Neutrophil (primary cell): ENCODE results near the gene ORMDL3.

Source experiments
- H3K27ac ChIP-seq: fragments of 200-600 bp; sonication (generic); 2 replicates; pipeline ENCODE4 v1.5.1; 2016; ENCODE audit warnings: mild to moderate bottlenecking, moderate library complexity
- H3K27me3 ChIP-seq: fragments of 200-600 bp; sonication (generic); 2 replicates; pipeline ENCODE4 v1.6.0; 2016; ENCODE audit warnings: mild to moderate bottlenecking
- H3K36me3 ChIP-seq: fragments of 200-600 bp; sonication (generic); 2 replicates; pipeline ENCODE4 v1.5.1; 2017
- H3K4me1 ChIP-seq, 2 experiments: fragments of 200-600 bp in 1 of 2; sonication (generic) in 1 of 2; 1 replicate in 1 of 2; 2 replicates in 1 of 2; pipeline versions ENCODE4 v1.5.1 to v1.6.1; 2013 to 2016; ENCODE audit warnings: low read depth in 1 of 2, low read length in 1 of 2, mild to moderate bottlenecking in 1 of 2, moderate library complexity in 1 of 2; ENCODE audit not compliant: control insufficient read depth in 1 of 2, insufficient read depth in 1 of 2
- H3K4me3 ChIP-seq, 2 experiments: fragments of 200-600 bp in 1 of 2; sonication (generic) in 1 of 2; 1 replicate in 1 of 2; 2 replicates in 1 of 2; pipeline ENCODE4 v1.5.1; 2013 to 2016; ENCODE audit warnings: low read depth in 1 of 2, low read length in 1 of 2, mild to moderate bottlenecking in 1 of 2, moderate library complexity in 1 of 2
- H3K9me3 ChIP-seq: fragments of 200-600 bp; sonication (generic); 2 replicates; pipeline ENCODE4 v1.5.1; 2016
- CTCF ChIP-seq: fragments of 200-600 bp; sonication (generic); IDR thresholded peaks from 2 replicates; pipeline ENCODE4 v1.5.1; 2016; ENCODE audit warnings: antibody characterized with exemption

Gene ORMDL3

GRCh38 chr17:39926588-39927100 lies 757 bp downstream of the ORMDL3 start:
- H3K4me1 ChIP-seq: peaks cover 43 to 45% of the 10 kb centered on the region in 2 experiments

GRCh38 chr17:39926135-39926587 lies 1.2 kb downstream of the ORMDL3 start:
- Histone ChIP-seq H3K27me3 (no peaks in the 10 kb centered on the region), H3K27ac (no peak overlapping the region), H3K9me3 (no peaks in the 10 kb centered on the region), H3K4me3 (peak overlapping the region; percentile 60 to 99), H3K4me1 (peaks cover 45 to 47% of the 10 kb centered on the region in 2 experiments), H3K36me3 (peaks cover 32% of the 10 kb centered on the region)
- TF ChIP-seq CTCF: no peak

More at GRCh38 chr17:39926588-39927100, 757 bp downstream of the ORMDL3 start:
- peaks cover 28% of the 10 kb centered on the region for H3K36me3 ChIP-seq
- H3K4me3 ChIP-seq: peak overlapping the region; percentile 60 to 99
- peak overlapping the region; percentile 78 for H3K27ac ChIP-seq
- no peaks in the 10 kb centered on the region for H3K9me3 ChIP-seq
- no peak for TF ChIP-seq CTCF
- H3K27me3 ChIP-seq: no peaks in the 10 kb centered on the region

GRCh38 chr17:39925282-39926134 lies 1.9 kb downstream of the ORMDL3 start:
- peaks cover 45 to 49% of the 10 kb centered on the region in 2 experiments for H3K4me1 ChIP-seq
- H3K36me3 ChIP-seq: peaks cover 37% of the 10 kb centered on the region
- H3K27ac ChIP-seq: no peak overlapping the region
- TF ChIP-seq CTCF: no peak
- H3K9me3 ChIP-seq: no peaks in the 10 kb centered on the region
- H3K27me3 ChIP-seq: no peaks in the 10 kb centered on the region
- no peak overlapping the region for H3K4me3 ChIP-seq

- no peaks in the 10 kb centered on the region for H3K9me3 ChIP-seq
- H3K4me1 ChIP-seq: peaks cover 45 to 49% of the 10 kb centered on the region in 2 experiments
- no peak overlapping the region for H3K27ac ChIP-seq
- no peak for TF ChIP-seq CTCF
- no peak overlapping the region for H3K4me3 ChIP-seq
- H3K36me3 ChIP-seq: peaks cover 43% of the 10 kb centered on the region
- H3K27me3 ChIP-seq: no peaks in the 10 kb centered on the region
Measured at GRCh38 chr17:39924691-39925055, 2.7 kb downstream of the ORMDL3 start.

GRCh38 chr17:39923836-39924690 lies 3.3 kb downstream of the ORMDL3 start:
- TF ChIP-seq CTCF: no peak
- Histone ChIP-seq H3K27me3 (no peaks in the 10 kb centered on the region), H3K36me3 (peaks cover 46% of the 10 kb centered on the region), H3K9me3 (no peaks in the 10 kb centered on the region), H3K4me3 (no peak overlapping the region), H3K4me1 (peaks cover 45 to 49% of the 10 kb centered on the region in 2 experiments), H3K27ac (no peak overlapping the region)
